GM21717 (cell line): ENCODE measurements around the gene SPPL3.
"Not testable (repeated sequence)": the region's sequence is repeated elsewhere in the genome, so short reads cannot be mapped to it uniquely, and the experiment has no call there.

Source experiments
- ATAC-seq: cut with Tn5 transposase; IDR thresholded peaks from one replicate; pipeline ENCODE4 v1.9.1; 2021; ENCODE audit warnings: mild to moderate bottlenecking, moderate library complexity; ENCODE audit not compliant: unreplicated experiment

Gene SPPL3

DNA sequence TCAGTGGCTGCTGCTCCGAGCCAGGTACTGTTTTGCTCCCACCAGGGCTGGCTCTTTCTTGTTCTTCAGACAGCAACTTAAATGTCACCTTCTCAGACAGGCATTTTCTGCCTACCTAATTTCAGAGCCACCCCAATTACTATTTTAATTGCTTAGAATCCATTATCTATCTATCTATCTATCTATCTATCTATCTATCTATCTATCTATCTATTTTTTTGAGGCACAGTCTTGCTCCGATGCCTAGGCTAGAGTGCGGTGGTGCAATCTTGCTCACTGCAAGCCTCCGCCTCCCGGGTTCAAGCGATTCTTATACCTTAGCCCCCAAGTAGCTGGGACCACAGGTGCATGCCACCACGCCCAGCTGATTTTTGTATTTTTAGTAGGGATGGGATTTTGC, 58.5 kb downstream of the SPPL3 start:
- ATAC-seq = no peak

DNA sequence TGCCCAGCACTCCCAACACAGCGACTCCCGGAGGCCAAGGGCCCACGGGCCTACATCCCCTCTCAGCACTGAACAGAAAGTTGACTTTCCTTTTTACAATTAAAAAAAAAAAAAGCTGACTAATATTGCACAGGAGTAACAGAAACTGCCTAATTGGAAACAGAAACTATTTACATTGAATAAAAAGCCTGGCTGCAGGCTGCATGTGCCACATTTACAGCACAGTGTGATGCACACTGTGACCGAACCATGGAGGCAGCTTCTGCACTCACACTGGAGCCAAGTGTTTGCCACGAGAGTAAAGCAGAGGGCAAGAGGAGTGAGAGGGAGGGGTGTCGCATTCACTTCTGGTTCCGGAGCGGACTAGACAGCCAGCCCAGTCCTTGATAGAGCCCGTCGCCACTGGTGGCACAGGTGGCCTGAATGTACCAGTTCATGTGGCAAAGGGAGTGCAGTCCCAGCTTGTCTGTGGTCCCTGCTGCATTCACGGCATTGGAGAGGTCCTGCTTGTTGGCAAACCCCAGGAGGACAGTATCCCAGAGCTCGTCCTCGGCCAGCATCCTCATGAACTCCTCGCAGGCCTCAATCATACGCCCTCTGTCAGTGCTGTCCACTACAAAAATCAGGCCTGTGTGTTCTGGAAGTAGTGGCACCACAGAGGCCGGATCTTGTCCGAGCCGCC, 59.2 kb downstream of the SPPL3 start:
- no peak for ATAC-seq

GRCh38 chr12:120844297-120844696, 59.9 kb downstream of the SPPL3 start:
- no peak for ATAC-seq

DNA sequence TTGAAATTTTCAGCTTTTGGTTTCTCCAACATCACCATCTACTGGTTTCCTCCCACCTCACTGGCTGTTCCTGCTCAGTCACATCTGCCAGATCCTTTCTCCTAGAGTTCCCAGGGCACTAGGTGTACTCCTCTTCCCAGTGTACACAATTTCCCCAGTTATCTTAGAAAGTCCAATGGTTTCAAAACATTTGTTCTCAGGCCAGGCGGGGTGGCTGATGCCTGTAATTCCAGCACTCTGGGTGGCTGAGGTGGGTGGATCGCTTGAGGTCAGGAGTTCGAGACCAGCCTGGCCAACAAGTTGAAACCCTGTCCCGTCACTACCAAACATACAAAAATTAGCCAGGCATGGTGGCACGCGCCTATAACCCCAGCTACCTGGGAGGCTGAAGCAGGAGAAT, 60.7 kb downstream of the SPPL3 start:
- ATAC-seq = no peak

DNA sequence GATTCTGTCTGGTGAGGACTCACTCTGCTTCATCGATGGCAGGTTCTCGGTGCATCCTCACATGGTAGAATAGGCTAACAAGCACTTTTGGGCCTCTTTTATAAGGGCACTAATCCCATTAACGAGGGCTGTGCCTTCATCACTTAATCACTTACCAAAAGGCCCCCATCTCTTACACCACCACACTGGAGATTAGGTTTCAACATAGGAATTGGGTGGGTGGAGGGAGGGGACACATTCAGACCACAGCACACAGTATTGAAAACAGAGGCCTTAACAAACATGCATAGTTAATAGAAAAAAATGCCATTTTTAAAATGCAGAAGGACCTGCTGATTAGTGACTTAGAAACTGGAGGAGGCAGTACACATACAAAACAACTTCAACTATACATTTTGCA, 61.6 kb downstream of the SPPL3 start:
- no peak for ATAC-seq

DNA sequence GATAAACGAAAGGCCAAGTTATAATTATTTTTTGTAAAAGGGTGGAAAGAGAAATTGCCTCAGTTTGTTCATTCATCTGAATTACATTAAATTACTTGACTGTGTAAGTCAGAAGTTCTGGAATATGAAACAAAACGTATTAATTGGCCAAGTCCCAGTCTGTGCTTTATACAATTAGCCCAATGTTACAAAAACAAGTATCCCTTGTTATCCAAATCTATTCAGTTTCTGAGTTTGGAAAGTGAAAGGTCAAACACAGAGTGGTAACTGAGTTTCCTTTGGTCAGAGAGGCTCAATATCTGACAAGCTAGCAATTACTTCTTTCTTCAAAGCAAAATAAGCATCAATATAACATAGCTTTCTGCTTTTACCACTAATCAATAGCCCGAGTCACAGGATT, 62.6 kb downstream of the SPPL3 start:
- no peak for ATAC-seq

GRCh38 chr12:120839503-120839902, 64.7 kb downstream of the SPPL3 start:
- no peak for ATAC-seq

- ATAC-seq = not testable (repeated sequence)
Measured at GRCh38 chr12:120838629-120839383, 65.4 kb downstream of the SPPL3 start.

GRCh38 chr12:120836114-120836684, 68.0 kb downstream of the SPPL3 start:
- no peak for ATAC-seq

- ATAC-seq = no peak
Measured at GRCh38 chr12:120835657-120836056, 68.5 kb downstream of the SPPL3 start.

- no peak for ATAC-seq
Measured at GRCh38 chr12:120835304-120835612, 68.9 kb downstream of the SPPL3 start.

- ATAC-seq = no peak
Measured at GRCh38 chr12:120834489-120835303, 69.5 kb downstream of the SPPL3 start.

- no peak for ATAC-seq
Measured at GRCh38 chr12:120833849-120834248, 70.3 kb downstream of the SPPL3 start.

DNA sequence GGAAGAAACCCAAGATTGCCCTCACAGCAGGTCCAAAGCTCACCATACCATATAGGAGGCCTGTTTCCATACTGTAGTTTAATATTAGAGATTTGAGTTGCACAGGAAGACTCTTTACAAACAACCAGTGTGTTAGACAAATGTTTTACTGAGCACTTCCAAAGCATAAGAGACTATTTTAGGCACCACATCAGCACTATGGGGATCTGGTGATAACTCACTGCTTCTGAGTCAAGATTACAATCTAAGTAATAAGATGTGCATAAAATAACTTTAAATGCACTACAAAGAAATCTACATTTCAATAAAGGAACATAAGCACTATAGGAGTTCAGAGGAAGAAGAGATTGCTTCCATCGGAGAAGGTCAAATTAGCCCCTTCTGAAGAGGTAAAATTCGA, 71.4 kb downstream of the SPPL3 start:
- no peak for ATAC-seq

DNA sequence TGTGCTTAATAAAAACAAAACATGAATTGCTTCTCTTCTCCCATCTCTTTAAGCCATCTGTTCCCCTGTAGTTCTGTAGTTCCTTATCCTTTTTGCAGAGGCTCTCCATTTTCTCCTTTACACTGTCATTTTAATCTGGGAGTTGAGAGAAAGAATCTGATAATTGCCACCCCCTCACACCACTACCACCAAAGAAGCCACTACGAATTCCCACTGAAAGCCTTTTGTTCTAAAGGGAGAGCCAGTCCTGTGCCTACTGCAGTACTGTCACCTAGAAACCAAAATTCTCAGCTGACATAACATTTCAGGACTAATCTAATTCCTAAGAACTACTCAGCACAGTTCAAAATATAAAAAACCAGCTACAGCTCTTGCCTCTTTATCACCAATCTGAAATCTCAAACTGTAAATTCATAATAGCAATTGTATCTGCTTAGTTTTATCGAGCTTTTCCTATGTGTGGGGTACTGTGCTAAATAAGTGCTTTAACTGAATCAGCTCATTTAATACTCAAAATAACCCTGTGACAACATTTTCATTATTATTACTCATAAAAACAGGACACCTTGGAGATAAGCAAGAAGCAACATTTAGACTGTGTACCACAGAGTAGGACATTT, 72.4 kb downstream of the SPPL3 start:
- no peak for ATAC-seq

DNA sequence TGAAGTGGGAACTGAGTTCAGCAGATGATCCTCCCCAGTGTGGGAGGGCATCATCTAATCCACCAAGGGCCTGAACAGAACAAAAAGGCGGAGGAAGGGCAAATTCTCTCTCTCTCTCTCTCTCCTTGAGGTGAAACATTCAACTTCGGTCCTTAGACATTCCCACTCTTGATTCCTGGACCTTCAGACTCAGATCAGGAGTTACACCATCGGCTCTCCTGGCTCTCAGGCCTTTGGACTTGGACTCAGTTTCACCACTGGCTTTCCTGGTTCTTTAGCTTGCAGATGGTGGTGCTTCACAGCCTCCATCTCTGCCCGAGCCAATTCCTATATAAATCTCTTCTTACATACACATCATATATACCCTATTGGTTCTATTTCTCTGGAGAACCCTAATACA, 73.2 kb downstream of the SPPL3 start:
- ATAC-seq = no peak

DNA sequence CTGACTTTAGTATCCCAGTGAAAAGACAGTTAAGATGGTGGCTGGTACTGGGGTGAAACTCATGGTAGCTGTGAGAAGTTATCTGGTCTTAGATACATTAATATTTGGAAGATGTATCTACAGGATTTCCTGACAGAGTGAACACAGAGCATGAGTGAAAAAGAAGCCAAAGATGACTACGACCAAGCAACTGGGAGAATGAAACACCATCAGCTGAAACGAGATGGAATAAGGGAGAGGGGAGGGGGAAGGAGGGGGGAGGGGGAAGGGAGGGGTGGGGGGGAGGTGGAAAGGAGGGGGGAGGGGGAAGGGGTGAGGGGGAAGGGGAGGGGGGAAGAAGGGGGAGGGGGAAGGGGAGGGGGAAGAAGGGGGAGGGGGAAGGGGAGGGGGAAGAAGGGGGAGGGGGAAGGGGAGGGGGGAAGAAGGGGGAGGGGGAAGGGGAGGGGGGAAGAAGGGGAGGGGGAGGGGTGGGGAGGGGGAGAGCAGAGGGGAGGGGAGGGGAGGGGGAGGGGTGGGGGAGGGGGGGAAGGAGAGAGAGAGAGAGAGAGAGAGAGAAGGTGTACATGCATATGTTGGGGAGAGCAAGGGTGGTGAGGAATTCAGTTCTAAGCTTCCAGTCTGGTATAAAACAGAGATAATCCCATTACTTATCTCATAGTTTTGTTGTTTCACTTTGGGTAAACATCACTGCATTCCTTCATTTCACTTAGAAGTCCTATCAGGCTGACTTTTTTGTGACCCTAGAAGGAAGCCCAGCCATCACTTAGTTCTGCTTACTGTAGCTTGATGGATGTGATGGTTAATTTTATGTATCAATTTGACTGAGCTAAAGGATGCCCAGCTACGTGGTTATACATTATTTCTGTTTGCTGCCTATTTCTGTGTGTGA, 73.9 kb downstream of the SPPL3 start:
- ATAC-seq = no peak

- ATAC-seq = no peak
Measured at GRCh38 chr12:120826335-120826734, 77.8 kb downstream of the SPPL3 start.

DNA sequence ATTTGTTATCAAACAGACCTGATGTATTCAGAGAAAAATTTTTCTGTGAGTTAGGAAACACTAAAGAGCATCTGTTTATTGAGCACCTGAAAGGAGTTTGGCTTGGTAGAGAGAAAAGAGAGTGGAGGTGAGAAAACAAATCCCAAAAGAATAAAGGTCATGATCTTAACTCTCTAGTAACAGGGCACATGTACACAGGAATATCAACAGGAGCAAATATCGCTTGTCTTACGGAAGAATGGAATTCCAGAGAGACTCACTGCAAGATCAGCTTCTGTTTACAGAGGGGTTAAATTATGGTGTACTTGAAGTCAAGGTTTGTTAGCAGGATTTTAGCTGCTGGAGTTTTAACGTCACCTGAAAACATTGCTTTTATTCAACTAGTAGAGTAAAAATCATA, 78.8 kb downstream of the SPPL3 start:
- no peak for ATAC-seq

DNA sequence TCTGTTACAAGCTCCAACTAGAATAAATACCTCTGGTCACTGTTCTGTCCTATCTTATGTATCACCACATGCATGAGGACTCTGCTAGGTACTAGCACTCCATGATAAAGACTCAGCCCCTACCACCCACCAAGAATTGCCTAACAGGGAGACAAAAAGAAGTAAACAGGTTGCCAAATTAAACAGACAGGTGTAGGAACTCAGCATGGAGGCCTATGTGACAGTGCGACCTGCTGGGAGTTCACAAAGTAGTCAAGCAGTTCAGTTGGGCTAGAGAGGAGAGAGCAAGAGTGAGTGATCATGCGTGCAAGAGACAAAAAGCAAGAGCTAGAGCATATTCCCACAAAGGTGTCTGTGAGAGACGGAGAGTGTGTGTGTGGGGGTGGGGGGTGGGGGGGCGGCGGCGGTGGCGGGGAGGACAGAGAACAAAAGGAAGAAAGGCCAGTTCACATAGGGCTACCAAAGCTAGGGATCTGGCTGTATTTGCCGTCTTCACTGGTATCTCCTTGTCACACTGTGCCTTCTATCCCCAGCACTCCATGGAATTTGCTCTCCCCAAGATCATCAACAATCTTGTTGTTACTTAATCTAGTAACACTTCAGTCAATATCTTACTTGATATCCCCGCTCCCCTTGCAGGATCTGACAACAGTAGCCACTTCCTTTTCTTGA, 81.2 kb downstream of the SPPL3 start:
- ATAC-seq = no peak
